ENCODE data around the gene PPP1R8. TPM values are rescaled to one million over a fixed set of nuclear protein-coding genes. Genes with fewer than 3 reads are reported as not detected.

Gene PPP1R8
- total RNA-seq, 1 experiment from 2014 or later: 39.5 TPM

DNA sequence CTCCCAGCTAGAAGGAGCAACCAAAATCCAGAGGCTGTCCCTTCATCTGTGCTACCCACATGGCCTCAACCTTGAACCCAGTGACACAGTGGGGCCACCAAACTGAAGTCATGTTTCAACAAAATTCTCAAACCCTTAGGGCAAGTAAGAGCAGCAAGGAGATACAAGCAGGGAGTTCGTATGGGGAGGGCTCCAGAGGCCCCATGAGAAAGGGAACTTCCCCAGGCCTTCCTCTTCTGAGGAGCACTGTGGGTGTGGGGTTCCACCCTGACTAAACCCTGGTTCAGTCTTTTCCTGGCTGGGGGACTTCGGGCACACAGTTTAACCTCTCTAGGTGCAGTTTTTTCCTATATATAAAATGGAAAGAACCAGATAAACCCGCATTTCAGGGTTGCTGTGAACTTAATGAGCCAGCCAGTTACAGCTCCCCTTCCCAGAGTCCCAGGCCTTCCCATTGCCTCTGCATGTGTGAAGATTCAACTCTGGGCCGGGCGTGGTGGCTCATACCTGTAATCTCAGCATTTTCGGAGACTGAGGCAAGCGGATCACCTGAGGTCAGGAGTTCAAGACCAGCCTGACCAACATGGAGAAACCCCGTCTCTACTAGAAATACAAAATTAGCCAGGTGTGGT is 33.8 kb downstream of the PPP1R8 start (continued):
- TF ChIP-seq ERG (CRISPR knock-in tag; IDR thresholded peaks at IDR 0.05) (no peak), MYBL2 (CRISPR knock-in tag; IDR thresholded peaks at IDR 0.05) (no peak), NFATC4 (CRISPR knock-in tag; IDR thresholded peaks at IDR 0.05) (no peak), NFYB (CRISPR knock-in tag; conservative IDR thresholded peaks at IDR 0.05; ENCODE audit: low read depth) (no peak), FOXK1 (CRISPR knock-in tag; IDR thresholded peaks at IDR 0.05) (no peak)
- TF ChIP-seq, protein P1, sequence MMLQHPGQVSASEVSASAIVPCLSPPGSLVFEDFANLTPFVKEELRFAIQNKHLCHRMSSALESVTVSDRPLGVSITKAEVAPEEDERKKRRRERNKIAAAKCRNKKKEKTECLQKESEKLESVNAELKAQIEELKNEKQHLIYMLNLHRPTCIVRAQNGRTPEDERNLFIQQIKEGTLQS (CRISPR knock-in tag; conservative IDR thresholded peaks at IDR 0.05): no peak

DNA sequence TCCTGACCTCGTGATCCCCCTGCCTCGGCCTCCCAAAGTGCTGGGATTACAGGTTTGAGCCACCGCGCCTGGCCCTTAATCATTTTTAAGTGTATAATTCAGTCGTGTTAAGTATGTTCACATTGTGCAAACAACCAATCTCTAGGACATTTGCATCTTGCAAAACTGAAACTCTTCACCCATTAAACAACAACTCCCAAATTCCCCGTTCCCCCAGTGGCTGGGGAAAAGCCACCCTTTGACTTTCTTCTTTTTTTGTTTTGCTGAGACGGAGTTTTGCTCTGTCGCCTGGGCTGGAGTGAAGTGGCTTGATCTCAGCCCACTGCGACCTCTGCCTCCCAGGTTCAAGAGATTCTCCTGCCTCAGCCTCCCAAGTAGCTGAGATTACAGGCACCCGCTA is 35.2 kb downstream of the PPP1R8 start:
- Mint-ChIP-seq H3K9me3 (no peaks in the 10 kb centered on the region), H3K27ac (no peak overlapping the region), H3K4me3 (no peak overlapping the region), H3K27me3 (ENCODE audit: low read depth) (no peaks in the 10 kb centered on the region), H3K36me3 (no peaks in the 10 kb centered on the region), H3K4me1 (peaks cover 10% of the 10 kb centered on the region; the same call in 1 of the 2 replicates)
- ATAC-seq: no peak
- DNase-seq (ENCODE audit: low spot score): no peak
- ChIA-PET POLR2A (no interaction called here), CTCF (interaction anchor here (0.6 to 0.7 kb wide), 2 partner anchors 40 to 94 kb away, joined by 4 to 5 read pairs; no protein-coding TSS in a partner anchor)
- TF ChIP-seq CREB1 (CRISPR knock-in tag; IDR thresholded peaks at IDR 0.05) (no peak), CREM (CRISPR knock-in tag; IDR thresholded peaks at IDR 0.05) (no peak)
- TF ChIP-seq, protein P2, sequence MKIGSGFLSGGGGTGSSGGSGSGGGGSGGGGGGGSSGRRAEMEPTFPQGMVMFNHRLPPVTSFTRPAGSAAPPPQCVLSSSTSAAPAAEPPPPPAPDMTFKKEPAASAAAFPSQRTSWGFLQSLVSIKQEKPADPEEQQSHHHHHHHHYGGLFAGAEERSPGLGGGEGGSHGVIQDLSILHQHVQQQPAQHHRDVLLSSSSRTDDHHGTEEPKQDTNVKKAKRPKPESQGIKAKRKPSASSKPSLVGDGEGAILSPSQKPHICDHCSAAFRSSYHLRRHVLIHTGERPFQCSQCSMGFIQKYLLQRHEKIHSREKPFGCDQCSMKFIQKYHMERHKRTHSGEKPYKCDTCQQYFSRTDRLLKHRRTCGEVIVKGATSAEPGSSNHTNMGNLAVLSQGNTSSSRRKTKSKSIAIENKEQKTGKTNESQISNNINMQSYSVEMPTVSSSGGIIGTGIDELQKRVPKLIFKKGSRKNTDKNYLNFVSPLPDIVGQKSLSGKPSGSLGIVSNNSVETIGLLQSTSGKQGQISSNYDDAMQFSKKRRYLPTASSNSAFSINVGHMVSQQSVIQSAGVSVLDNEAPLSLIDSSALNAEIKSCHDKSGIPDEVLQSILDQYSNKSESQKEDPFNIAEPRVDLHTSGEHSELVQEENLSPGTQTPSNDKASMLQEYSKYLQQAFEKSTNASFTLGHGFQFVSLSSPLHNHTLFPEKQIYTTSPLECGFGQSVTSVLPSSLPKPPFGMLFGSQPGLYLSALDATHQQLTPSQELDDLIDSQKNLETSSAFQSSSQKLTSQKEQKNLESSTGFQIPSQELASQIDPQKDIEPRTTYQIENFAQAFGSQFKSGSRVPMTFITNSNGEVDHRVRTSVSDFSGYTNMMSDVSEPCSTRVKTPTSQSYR (CRISPR knock-in tag; IDR thresholded peaks at IDR 0.05): no peak

DNA sequence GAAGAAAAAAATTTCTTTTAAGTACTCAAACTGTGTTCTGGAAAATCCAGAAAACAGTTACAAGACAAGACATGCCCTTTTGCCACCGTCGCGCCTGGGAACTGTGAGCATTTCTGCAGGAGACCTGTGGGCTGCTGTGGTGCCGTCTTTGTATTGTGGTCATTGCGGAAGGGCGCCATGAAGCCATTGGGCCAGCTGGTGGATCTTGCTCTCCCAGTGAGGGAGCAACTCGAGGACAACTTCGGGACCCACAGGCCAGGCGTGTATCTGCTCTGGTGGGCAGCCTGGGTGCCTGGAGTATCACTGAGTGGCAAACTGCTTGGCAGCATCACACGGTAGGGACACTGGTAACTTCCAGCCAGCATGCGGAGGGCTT is 38.0 kb downstream of the PPP1R8 start:
- Mint-ChIP-seq H3K4me1 (peaks cover 17% of the 10 kb centered on the region), H3K36me3 (no peaks in the 10 kb centered on the region), H3K4me3 (no peak overlapping the region), H3K27ac (no peak overlapping the region), H3K9me3 (no peaks in the 10 kb centered on the region), H3K27me3 (ENCODE audit: low read depth) (peaks cover 6% of the 10 kb centered on the region)
- CTCF ChIA-PET: interaction anchor here (1.1 to 1.6 kb wide), 3 partner anchors 11 to 223 kb away, joined by 3 to 8 read pairs (median 4); no protein-coding TSS in a partner anchor
- POLR2A ChIA-PET: no interaction called here
- DNase-seq (ENCODE audit: low spot score) (no peak), ATAC-seq (no peak)
- TF ChIP-seq JUN (CRISPR knock-in tag; IDR thresholded peaks at IDR 0.05) (no peak), KAT7 (CRISPR knock-in tag; IDR thresholded peaks at IDR 0.05; ENCODE audit: borderline replicate concordance) (no peak), TEAD4 (CRISPR knock-in tag; IDR thresholded peaks at IDR 0.05) (no peak), ZMAT4 (CRISPR knock-in tag; IDR thresholded peaks at IDR 0.05) (no peak), PREB (CRISPR knock-in tag; IDR thresholded peaks at IDR 0.05; ENCODE audit: borderline replicate concordance) (no peak), FOXP4 (CRISPR knock-in tag; IDR thresholded peaks at IDR 0.05) (no peak), NR3C1 (CRISPR knock-in tag; conservative IDR thresholded peaks at IDR 0.05; ENCODE audit: low read depth) (no peak), STAT6 (CRISPR knock-in tag; conservative IDR thresholded peaks at IDR 0.05; ENCODE audit: low read depth) (no peak), ZNF416 (CRISPR knock-in tag; IDR thresholded peaks at IDR 0.05) (no peak), ZNF138 (CRISPR knock-in tag; conservative IDR thresholded peaks at IDR 0.05) (no peak)
- TF ChIP-seq, protein P2 (CRISPR knock-in tag; IDR thresholded peaks at IDR 0.05): no peak

Measured in WTC11 (cell line).